CD4-positive, alpha-beta T cell (primary cell): Measurements from ENCODE around the gene RUNX1. TPM values are rescaled to one million over a fixed set of nuclear protein-coding genes. Genes with fewer than 3 reads are reported as not detected.

Source experiments
- ATAC-seq: fragments of 200-7000 bp; cut with Tn5 transposase; one replicate; pipeline ENCODE4 v1.10.0; 2022; ENCODE audit warnings: mild to moderate bottlenecking; ENCODE audit not compliant: poor library complexity
- CTCF ChIA-PET: fragments of 350-600 bp; sonication (Branson Sonifier 250); formaldehyde crosslinking; loops from one replicate; lab custom pipeline; 2021; ENCODE audit warnings: antibody characterized with exemption, inconsistent platforms; lab: Charles Lee
- POLR2A ChIA-PET: fragments of 350-600 bp; sonication (Branson Sonifier 250); formaldehyde crosslinking; loops from one replicate; lab custom pipeline; 2021; ENCODE audit warnings: antibody characterized with exemption, inconsistent platforms; lab: Charles Lee
- DNase-seq, 14 experiments: peaks; one replicate each; pipeline ENCODE4 v3.0.0-alpha.2; 2013 to 2020; ENCODE audit warnings: mixed read lengths in 2 of 14
- H3K27ac ChIP-seq, 2 donors: one replicate each; pipeline versions ENCODE4 v1.5.1 to v1.7.0; 2013; ENCODE audit warnings: low read length in 2 of 2, low read depth in 1 of 2, mild to moderate bottlenecking in 1 of 2
- H3K27me3 ChIP-seq, 2 experiments: 1 replicate in 1 of 2; 2 replicates in 1 of 2; pipeline versions ENCODE4 v1.6.1 to v1.7.0; 2013; ENCODE audit warnings: low read length in 2 of 2, control low read depth in 1 of 2, mild to moderate bottlenecking in 1 of 2, moderate library complexity in 1 of 2; ENCODE audit not compliant: insufficient read depth in 2 of 2, control insufficient read depth in 1 of 2
- H3K36me3 ChIP-seq: one replicate; pipeline ENCODE4 v1.6.1; 2013; ENCODE audit warnings: low read length, control low read depth; ENCODE audit not compliant: insufficient read depth
- H3K4me1 ChIP-seq: one replicate; pipeline ENCODE4 v1.6.1; 2013; ENCODE audit warnings: low read length, control low read depth; ENCODE audit not compliant: insufficient read depth
- H3K4me3 ChIP-seq: one replicate; pipeline ENCODE4 v1.5.1; 2013; ENCODE audit warnings: mild to moderate bottlenecking, low read length, moderate library complexity
- H3K9me3 ChIP-seq, 2 experiments: 1 replicate in 1 of 2; 2 replicates in 1 of 2; pipeline versions ENCODE4 v1.6.1 to v1.7.0; 2013; ENCODE audit warnings: low read length in 2 of 2, mild to moderate bottlenecking in 2 of 2, control low read depth in 1 of 2, moderate library complexity in 1 of 2; ENCODE audit not compliant: control insufficient read depth in 1 of 2, insufficient read depth in 1 of 2
- H3K27ac Mint-ChIP-seq: one replicate; pipeline ENCODE4 v1.8.0; 2020; ENCODE audit warnings: mixed read lengths
- H3K27me3 Mint-ChIP-seq: one replicate; pipeline ENCODE4 v1.8.0; 2021; ENCODE audit warnings: mixed read lengths
- H3K36me3 Mint-ChIP-seq: one replicate; pipeline ENCODE4 v1.8.0; 2021; ENCODE audit warnings: low read depth, mixed read lengths
- H3K4me1 Mint-ChIP-seq: one replicate; pipeline ENCODE4 v1.8.0; 2021; ENCODE audit warnings: low read depth, mixed read lengths
- H3K4me3 Mint-ChIP-seq: one replicate; pipeline ENCODE4 v1.8.0; 2020; ENCODE audit warnings: mild to moderate bottlenecking, mixed read lengths
- H3K9me3 Mint-ChIP-seq: one replicate; pipeline ENCODE4 v1.8.0; 2020; ENCODE audit warnings: mixed read lengths
- CTCF ChIP-seq: fragments of 200-600 bp; IDR thresholded peaks from one replicate; pipeline ENCODE4 v1.8.0; 2022; ENCODE audit warnings: antibody characterized with exemption, mild to moderate bottlenecking
- intact Hi-C, 2 experiments: fragments of 100-400 bp; cut with DNase I in 1 of 2; cut with micrococcal nuclease in 1 of 2; formaldehyde crosslinking; loops; one replicate each; pipeline versions ENCODE4 v1.15.1 to v1.9.0; 2023 to 2025; cut with DNase I, micrococcal nuclease
- total RNA-seq, 174 experiments: library from RNA in 2 of 174; stranded (reverse) in 2 of 174; gene quantifications; one replicate each; pipeline ENCODE4 v1.2.3 and lab custom pipeline; 2021 to 2026

RUNX1 gene
- total RNA-seq, 2 experiments from 2014 or later, result 71.7 to 74.3 TPM

GRCh38 chr21:35090403-35090802, 41.3 kb upstream of the RUNX1 start:
- no peak for ATAC-seq
- no peak overlapping the region for H3K4me3 Mint-ChIP-seq
- POLR2A ChIA-PET, result no interaction called here

GRCh38 chr21:35088319-35088771, 39.2 kb upstream of the RUNX1 start:
- Histone ChIP-seq H3K9me3 (no peaks in the 10 kb centered on the region), H3K27me3 (no peaks in the 10 kb centered on the region), H3K4me1 (no peaks in the 10 kb centered on the region), H3K4me3 (no peak overlapping the region), H3K36me3 (no peaks in the 10 kb centered on the region), H3K27ac (no peak overlapping the region)
- TF ChIP-seq CTCF, result no peak
- Mint-ChIP-seq H3K4me1 (no peaks in the 10 kb centered on the region), H3K36me3 (no peaks in the 10 kb centered on the region), H3K27me3 (no peaks in the 10 kb centered on the region), H3K9me3 (no peaks in the 10 kb centered on the region), H3K4me3 (no peak overlapping the region), H3K27ac (no peak overlapping the region)
- DNase-seq (no peak), ATAC-seq (no peak)
- intact Hi-C loops, result no loop called here
- CTCF ChIA-PET, result no interaction called here
- POLR2A ChIA-PET, result no interaction called here

More at GRCh38 chr21:35090403-35090802, 41.3 kb upstream of the RUNX1 start:
- Mint-ChIP-seq H3K27me3 (no peaks in the 10 kb centered on the region), H3K9me3 (no peaks in the 10 kb centered on the region), H3K4me1 (no peaks in the 10 kb centered on the region), H3K36me3 (no peaks in the 10 kb centered on the region), H3K27ac (no peak overlapping the region)
- no peak overlapping the region for H3K4me3 ChIP-seq
- H3K4me1 ChIP-seq, result no peaks in the 10 kb centered on the region
- no peaks in the 10 kb centered on the region for H3K9me3 ChIP-seq
- no peak for TF ChIP-seq CTCF
- no peak for DNase-seq
- CTCF ChIA-PET, result no interaction called here
- no peaks in the 10 kb centered on the region for H3K36me3 ChIP-seq
- intact Hi-C loops, result no loop called here
- no peak overlapping the region for H3K27ac ChIP-seq
- no peaks in the 10 kb centered on the region for H3K27me3 ChIP-seq

- TF ChIP-seq CTCF, result no peak
- ChIA-PET POLR2A (no interaction called here), CTCF (interaction anchor here (0.5 kb wide), 1 partner anchor 656 kb away, joined by 3 read pairs; no protein-coding TSS in a partner anchor)
- no peaks in the 10 kb centered on the region for H3K36me3 ChIP-seq
- ATAC-seq (no peak), DNase-seq (no peak)
- H3K4me3 ChIP-seq, result no peak overlapping the region
- H3K27me3 Mint-ChIP-seq, result no peaks in the 10 kb centered on the region
- H3K4me1 Mint-ChIP-seq, result no peaks in the 10 kb centered on the region
- H3K27ac Mint-ChIP-seq, result no peak overlapping the region
- H3K4me3 Mint-ChIP-seq, result no peak overlapping the region
- H3K27ac ChIP-seq, result no peak overlapping the region
- no peaks in the 10 kb centered on the region for H3K36me3 Mint-ChIP-seq
- H3K4me1 ChIP-seq, result no peaks in the 10 kb centered on the region
- intact Hi-C loops, result no loop called here
- no peaks in the 10 kb centered on the region for H3K9me3 Mint-ChIP-seq
- no peaks in the 10 kb centered on the region for H3K9me3 ChIP-seq
- no peaks in the 10 kb centered on the region for H3K27me3 ChIP-seq
Measured at GRCh38 chr21:35086357-35086756, 37.3 kb upstream of the RUNX1 start.
